IPS-18c (cell line): ENCODE results near the gene HTR2A.

ENCODE experiments used
- H3K4me3 ChIP-seq: 2 replicates; pipeline ENCODE4 v1.7.0; 2013; ENCODE audit warnings: low read depth, mild to moderate bottlenecking, low read length, moderate library complexity; ENCODE audit not compliant: insufficient read depth
- H3K9me3 ChIP-seq: one replicate; pipeline ENCODE4 v1.6.1; 2013; ENCODE audit warnings: mild to moderate bottlenecking, low read length, moderate library complexity; ENCODE audit not compliant: control insufficient read depth, insufficient read depth

HTR2A gene

GRCh38 chr13:46885018-46885417 is 11.8 kb downstream of the HTR2A start:
- Histone ChIP-seq H3K9me3 (no peaks in the 10 kb centered on the region), H3K4me3 (no peak overlapping the region)

GRCh38 chr13:46884531-46884930 is 12.3 kb downstream of the HTR2A start:
- Histone ChIP-seq H3K9me3 (no peaks in the 10 kb centered on the region), H3K4me3 (no peak overlapping the region)

- Histone ChIP-seq H3K4me3 (no peak overlapping the region), H3K9me3 (no peaks in the 10 kb centered on the region)
These were observed 15.2 kb downstream of the HTR2A start for GRCh38 chr13:46881621-46882020.

GRCh38 chr13:46874006-46874405 is 22.8 kb downstream of the HTR2A start:
- Histone ChIP-seq H3K4me3 (no peak overlapping the region), H3K9me3 (no peaks in the 10 kb centered on the region)

GRCh38 chr13:46871557-46871956 is 25.3 kb downstream of the HTR2A start:
- H3K9me3 ChIP-seq, result no peaks in the 10 kb centered on the region
- no peak overlapping the region for H3K4me3 ChIP-seq

- no peaks in the 10 kb centered on the region for H3K9me3 ChIP-seq
- no peak overlapping the region for H3K4me3 ChIP-seq
These were observed 28.8 kb downstream of the HTR2A start for GRCh38 chr13:46868091-46868490.

- Histone ChIP-seq H3K4me3 (no peak overlapping the region), H3K9me3 (no peaks in the 10 kb centered on the region)
These were observed 30.7 kb downstream of the HTR2A start for GRCh38 chr13:46866150-46866549.

- Histone ChIP-seq H3K4me3 (no peak overlapping the region), H3K9me3 (no peaks in the 10 kb centered on the region)
These were observed 31.9 kb downstream of the HTR2A start for GRCh38 chr13:46864941-46865340.

GRCh38 chr13:46861959-46862358 is 34.9 kb downstream of the HTR2A start:
- no peaks in the 10 kb centered on the region for H3K9me3 ChIP-seq
- no peak overlapping the region for H3K4me3 ChIP-seq

GRCh38 chr13:46860722-46861121 is 36.1 kb downstream of the HTR2A start:
- no peaks in the 10 kb centered on the region for H3K9me3 ChIP-seq
- H3K4me3 ChIP-seq, result no peak overlapping the region

- H3K9me3 ChIP-seq, result no peaks in the 10 kb centered on the region
- H3K4me3 ChIP-seq, result no peak overlapping the region
These were observed 38.1 kb downstream of the HTR2A start for GRCh38 chr13:46858776-46859175.

- Histone ChIP-seq H3K9me3 (no peaks in the 10 kb centered on the region), H3K4me3 (no peak overlapping the region)
These were observed 38.7 kb downstream of the HTR2A start for GRCh38 chr13:46858163-46858562.

GRCh38 chr13:46855664-46856063 is 41.2 kb downstream of the HTR2A start:
- H3K9me3 ChIP-seq, result no peaks in the 10 kb centered on the region
- no peak overlapping the region for H3K4me3 ChIP-seq

- no peak overlapping the region for H3K4me3 ChIP-seq
These were observed 41.7 kb downstream of the HTR2A start for GRCh38 chr13:46855166-46855565.

GRCh38 chr13:46852168-46852567 is 44.7 kb downstream of the HTR2A start:
- Histone ChIP-seq H3K9me3 (no peaks in the 10 kb centered on the region), H3K4me3 (no peak overlapping the region)

More at GRCh38 chr13:46855166-46855565, 41.7 kb downstream of the HTR2A start:
- no peaks in the 10 kb centered on the region for H3K9me3 ChIP-seq

GRCh38 chr13:46850214-46850613 is 46.6 kb downstream of the HTR2A start:
- Histone ChIP-seq H3K9me3 (no peaks in the 10 kb centered on the region), H3K4me3 (no peak overlapping the region)

- no peak overlapping the region for H3K4me3 ChIP-seq
- H3K9me3 ChIP-seq, result no peaks in the 10 kb centered on the region
These were observed 50.1 kb downstream of the HTR2A start for GRCh38 chr13:46846726-46847125.

- H3K9me3 ChIP-seq, result no peaks in the 10 kb centered on the region
- H3K4me3 ChIP-seq, result no peak overlapping the region
These were observed 51.7 kb downstream of the HTR2A start for GRCh38 chr13:46845146-46845545.

GRCh38 chr13:46844431-46844830 is 52.4 kb downstream of the HTR2A start:
- no peaks in the 10 kb centered on the region for H3K9me3 ChIP-seq
- H3K4me3 ChIP-seq, result no peak overlapping the region

- H3K9me3 ChIP-seq, result no peaks in the 10 kb centered on the region
These were observed 57.5 kb downstream of the HTR2A start for GRCh38 chr13:46839399-46839798.

More at GRCh38 chr13:46839399-46839798, 57.5 kb downstream of the HTR2A start:
- H3K4me3 ChIP-seq, result no peak overlapping the region
